ENCODE data around the gene ACE.

ACE gene

DNA sequence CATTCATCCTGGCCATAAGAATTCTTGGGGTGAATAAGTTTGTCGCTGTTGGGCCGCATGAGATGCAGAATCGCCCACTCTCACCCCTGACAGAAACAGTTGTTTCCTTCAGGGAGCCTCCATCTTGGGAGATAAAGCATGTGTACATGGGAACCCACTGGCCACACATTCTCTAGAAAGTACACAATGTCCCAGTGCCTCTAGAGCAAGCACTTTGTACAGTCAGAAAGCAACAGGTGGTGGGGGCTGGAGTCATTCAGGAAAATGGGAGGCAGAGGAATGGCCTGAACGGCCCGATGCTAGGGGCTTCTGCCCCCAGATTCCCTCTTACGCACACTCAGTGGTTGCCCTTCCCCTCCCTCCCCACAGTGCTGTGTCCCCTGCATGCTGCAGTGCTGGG is 16.1 kb downstream of the ACE start:
- no peak for DNase-seq

DNA sequence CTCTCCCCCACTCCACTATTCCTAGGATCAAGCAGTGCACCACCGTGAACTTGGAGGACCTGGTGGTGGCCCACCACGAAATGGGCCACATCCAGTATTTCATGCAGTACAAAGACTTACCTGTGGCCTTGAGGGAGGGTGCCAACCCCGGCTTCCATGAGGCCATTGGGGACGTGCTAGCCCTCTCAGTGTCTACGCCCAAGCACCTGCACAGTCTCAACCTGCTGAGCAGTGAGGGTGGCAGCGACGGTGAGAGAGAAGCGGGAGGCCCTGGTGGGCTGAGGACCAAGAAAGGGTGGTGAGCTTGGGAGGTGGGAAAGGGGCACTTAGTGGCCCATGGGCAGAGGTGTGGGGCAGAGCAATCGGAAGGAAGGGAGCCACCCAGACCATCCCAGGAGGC is 16.6 kb downstream of the ACE start:
- no peak for DNase-seq

GRCh38 chr17:63494300-63494928 is 17.6 kb downstream of the ACE start:
- DNase-seq, result no peak

GRCh38 chr17:63495491-63495890 is 18.6 kb downstream of the ACE start:
- no peak for DNase-seq

DNA sequence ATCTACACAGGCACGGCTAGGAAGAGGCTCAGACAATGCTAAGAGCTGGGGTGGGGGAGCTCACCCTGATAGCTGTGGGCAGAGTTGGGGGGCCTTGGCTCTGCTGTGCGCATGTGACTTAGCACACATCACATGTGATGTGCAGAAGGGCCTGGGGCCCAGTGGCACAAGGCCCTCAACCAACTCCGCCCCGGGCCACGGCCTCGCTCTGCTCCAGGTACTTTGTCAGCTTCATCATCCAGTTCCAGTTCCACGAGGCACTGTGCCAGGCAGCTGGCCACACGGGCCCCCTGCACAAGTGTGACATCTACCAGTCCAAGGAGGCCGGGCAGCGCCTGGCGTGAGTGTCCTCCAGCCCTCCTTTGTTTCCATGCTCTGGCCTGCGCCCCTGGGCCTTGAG is 19.3 kb downstream of the ACE start:
- DNase-seq, result no peak

DNA sequence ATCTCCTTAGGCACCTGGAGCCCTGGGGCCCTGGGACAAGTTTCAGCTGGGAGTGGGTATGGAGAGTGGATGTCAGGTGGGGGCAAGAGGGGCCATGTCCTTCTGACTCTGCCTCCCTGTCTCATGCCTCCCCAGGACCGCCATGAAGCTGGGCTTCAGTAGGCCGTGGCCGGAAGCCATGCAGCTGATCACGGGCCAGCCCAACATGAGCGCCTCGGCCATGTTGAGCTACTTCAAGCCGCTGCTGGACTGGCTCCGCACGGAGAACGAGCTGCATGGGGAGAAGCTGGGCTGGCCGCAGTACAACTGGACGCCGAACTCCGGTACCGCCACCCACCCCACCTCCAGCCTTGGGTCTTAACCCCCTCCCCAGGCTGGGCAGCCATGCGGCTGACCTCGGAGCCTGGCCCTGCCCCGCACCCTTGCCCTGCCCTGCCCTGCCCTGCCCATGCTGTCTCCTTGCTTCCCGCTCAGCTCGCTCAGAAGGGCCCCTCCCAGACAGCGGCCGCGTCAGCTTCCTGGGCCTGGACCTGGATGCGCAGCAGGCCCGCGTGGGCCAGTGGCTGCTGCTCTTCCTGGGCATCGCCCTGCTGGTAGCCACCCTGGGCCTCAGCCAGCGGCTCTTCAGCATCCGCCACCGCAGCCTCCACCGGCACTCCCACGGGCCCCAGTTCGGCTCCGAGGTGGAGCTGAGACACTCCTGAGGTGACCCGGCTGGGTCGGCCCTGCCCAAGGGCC is 20.0 kb downstream of the ACE start:
- no peak for DNase-seq

- peak in 1 of 4 experiments; percentile 18 for DNase-seq
These were observed 21.0 kb downstream of the ACE start for GRCh38 chr17:63497708-63498483.

- DNase-seq, result peak in 2 of 4 experiments; percentile 24 to 29
These were observed 21.9 kb downstream of the ACE start for GRCh38 chr17:63498626-63499195.

DNA sequence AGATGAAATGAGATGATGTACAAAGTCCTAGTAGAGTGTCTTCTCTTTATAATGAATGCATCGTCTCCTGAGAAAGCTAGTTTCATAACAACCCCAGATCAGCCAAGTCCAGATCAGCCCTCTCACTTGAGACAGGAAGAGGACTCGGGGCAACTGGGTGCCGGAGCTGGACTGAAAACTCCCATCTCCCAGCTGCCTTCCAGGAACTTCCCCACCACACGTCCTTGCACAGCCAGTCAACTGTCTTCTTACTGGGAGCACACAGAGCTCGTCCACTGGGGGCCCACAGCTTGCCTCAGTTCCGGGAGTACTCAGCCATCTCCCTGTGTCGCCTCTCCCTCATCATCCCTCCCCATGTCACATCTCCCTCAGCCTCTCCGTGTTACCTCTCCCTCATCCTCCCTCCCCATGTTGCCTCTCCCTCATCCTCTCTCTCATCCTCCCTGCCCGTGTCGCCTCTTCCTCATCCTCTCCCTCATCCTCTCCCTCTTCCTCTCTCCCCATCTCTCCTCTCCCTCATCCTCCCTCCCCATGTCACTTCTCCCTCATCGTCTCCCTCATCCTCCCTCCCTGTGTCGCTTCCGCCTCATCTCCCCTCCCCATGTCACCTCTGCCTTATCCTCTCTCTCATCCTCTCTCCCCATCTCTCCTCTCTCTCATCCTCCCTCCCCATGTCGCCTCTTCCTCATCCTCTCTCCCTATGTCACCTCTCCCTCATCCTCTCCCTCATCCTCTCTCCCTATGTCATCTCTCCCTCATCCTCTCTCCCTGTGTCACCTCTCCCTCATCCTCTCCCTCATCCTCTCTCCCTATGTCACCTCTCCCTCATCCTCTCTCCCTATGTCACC is 23.9 kb downstream of the ACE start:
- peak; percentile 50 to 79 (median 68) for DNase-seq

DNA sequence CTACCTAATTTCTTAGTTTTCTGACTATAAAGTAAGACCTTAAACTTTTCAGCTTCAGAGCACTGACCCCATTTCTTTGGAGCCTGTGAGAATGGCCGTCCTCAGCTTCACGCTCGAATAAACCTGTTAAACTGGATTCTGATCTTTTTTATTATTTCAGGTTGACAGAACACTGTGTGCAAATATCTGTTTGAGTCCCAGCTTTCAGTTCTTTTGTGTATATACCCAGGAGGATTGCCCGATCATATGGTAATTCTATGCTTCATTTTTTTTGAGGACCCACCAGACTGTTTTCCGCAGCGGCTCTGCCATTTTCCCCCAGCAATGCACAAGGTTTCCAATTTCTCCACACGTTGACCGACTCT is 26.5 kb downstream of the ACE start:
- DNase-seq, result no peak

- DNase-seq, result peak in 3 of 4 experiments; percentile 33 to 72 (median 69)
These were observed 27.4 kb downstream of the ACE start for GRCh38 chr17:63504261-63504660.

DNA sequence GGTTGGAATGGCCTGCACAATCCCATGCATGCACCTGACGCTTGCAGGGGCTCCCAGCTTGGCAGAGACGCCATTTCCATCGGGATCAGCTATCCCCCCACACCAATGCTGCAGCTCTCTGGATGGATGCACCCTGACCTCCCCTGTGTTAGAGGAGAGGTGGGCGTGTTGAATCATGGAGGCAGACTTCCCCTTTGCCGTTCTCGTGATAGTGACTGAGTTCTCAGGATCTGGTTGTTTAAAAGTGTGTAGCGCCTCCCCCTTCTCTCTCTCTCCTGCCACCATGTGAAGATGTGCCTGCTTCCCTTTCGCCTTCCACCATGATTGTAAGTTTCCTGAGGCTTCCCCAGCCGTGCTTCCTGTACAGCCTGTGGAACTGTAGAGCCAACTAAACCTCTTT is 28.5 kb downstream of the ACE start:
- peak; percentile 30 to 60 (median 37) for DNase-seq

- DNase-seq, result no peak
These were observed 29.8 kb downstream of the ACE start for GRCh38 chr17:63506627-63507026.

- DNase-seq, result no peak
These were observed 34.5 kb downstream of the ACE start for GRCh38 chr17:63511331-63511730.

DNA sequence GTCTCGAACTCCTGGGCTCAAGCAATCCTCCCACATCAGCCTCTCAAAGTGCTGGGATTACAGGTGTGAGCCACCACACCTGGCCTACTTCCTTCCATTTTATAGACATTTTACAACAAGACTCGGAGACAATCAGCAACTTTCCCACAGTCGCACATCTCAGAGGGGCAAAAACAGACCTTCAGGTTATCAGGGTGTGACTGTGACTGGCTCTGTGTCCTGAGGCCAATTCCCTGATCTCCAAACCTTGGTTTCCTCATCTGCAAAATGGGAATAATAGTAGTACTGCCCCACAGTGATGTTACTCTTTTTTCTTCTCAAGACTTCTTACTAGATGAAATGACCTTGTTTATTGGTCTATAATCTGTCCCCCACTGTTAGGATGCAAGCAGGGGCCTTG is 35.5 kb downstream of the ACE start:
- DNase-seq, result no peak

DNA sequence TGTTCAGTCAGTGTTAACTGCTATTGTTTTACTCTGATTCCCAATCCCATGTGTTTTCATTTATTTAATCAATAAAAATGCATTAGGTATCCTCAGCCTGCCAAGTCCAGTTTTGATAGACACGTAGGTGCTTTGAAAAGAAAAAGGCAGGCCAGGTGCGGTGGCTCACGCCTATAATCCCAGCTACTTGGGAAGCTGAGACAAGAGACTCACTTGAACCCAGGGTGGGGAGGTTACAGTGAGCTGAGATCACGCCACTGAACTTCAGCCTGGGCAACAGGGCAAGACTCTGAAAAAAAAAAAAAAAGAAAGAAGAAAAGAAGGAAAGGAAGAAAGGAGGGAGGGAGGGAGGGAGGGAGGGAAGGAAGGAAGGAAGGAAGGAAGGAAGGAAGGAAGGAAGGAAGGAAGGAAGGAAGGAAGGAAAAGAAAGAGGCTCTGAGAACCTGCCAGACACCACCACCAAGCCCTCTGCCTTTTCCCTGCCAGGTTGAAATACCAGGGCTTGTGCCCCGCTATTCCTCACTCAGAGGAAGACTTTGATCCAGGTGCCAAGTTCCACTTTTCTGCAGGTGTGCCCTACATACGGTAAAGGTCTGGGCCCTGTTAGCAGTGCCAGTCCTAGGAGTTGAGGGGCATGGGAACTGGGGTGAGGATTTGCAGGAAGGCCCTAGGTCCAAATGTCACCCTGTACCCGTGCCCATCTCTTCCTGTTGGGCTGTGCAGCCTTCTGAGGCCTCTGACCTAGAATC is 36.2 kb downstream of the ACE start:
- DNase-seq, result no peak

DNA sequence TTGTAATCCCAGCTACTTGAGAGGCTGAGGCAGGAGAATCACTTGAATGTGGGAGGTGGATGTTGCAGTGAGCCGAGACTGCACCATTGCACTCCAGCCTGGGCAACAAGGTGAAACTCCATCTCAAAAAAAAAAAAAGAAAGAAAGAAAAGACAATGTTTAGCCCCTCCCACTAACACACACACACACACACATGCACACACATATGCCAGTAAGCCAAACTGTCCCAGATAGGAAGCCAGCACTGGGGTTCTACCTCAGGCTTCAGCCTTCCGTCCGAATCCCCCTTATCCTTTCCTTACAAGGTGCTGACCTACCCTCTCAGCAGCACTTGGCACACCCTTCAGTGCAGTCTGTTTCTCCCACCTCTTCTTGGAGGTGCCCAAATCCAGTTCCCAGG is 37.6 kb downstream of the ACE start:
- DNase-seq, result no peak

GRCh38 chr17:63514974-63515373 is 38.1 kb downstream of the ACE start:
- DNase-seq, result no peak

DNA sequence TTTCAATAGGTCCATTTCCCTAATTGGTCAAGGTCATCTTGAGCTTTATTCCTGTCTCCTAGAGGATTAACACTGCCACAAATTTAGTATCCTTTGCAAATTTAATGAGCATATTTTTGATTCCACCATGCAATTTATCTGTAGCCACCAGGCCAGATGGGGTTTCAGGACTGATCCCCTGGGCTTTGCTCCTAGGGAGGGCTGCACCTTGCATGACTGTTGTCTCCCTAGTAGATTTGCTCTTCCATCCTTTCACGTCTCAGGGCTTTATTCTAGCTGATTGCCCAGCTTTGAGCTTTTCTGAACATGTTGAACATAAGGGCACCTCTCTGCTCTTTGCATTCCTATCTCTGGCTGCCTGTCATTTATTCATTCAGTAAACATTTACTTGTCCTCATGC is 38.6 kb downstream of the ACE start:
- no peak for DNase-seq

GRCh38 chr17:63516910-63517824 is 40.3 kb downstream of the ACE start:
- peak; percentile 26 to 61 (median 46) for DNase-seq

Measured in suppressor macrophage (primary cell).